Skeletal muscle satellite cell (primary cell): Measurements from ENCODE around the gene RASAL2.
"Not testable (repeated sequence)": the region's sequence is repeated elsewhere in the genome, so short reads cannot be mapped to it uniquely, and the experiment has no call there.

Experiments used
- H3K27me3 ChIP-seq: 2 replicates; pipeline ENCODE4 v1.7.0; 2013; ENCODE audit warnings: low read length; ENCODE audit not compliant: control insufficient read depth, insufficient read depth
- H3K36me3 ChIP-seq: 2 replicates; pipeline ENCODE4 v1.7.0; 2013; ENCODE audit warnings: mild to moderate bottlenecking, control low read depth, low read length; ENCODE audit not compliant: insufficient read depth
- H3K4me1 ChIP-seq: 2 replicates; pipeline ENCODE4 v1.7.0; 2013; ENCODE audit warnings: low read length; ENCODE audit not compliant: control insufficient read depth, insufficient read depth
- H3K4me2 ChIP-seq: 2 replicates; pipeline ENCODE4 v1.7.0; 2013; ENCODE audit warnings: mild to moderate bottlenecking, low read length
- H3K4me3 ChIP-seq: 2 replicates; pipeline ENCODE4 v1.7.0; 2013; ENCODE audit warnings: low read length
- H3K9ac ChIP-seq: 2 replicates; pipeline ENCODE4 v1.7.0; 2013; ENCODE audit warnings: mild to moderate bottlenecking, low read depth, low read length, moderate library complexity
- H3K9me3 ChIP-seq: replicated peaks from 2 replicates; pipeline ENCODE4 v1.7.0; 2013; ENCODE audit warnings: mild to moderate bottlenecking, control low read depth, low read length

RASAL2 gene

DNA sequence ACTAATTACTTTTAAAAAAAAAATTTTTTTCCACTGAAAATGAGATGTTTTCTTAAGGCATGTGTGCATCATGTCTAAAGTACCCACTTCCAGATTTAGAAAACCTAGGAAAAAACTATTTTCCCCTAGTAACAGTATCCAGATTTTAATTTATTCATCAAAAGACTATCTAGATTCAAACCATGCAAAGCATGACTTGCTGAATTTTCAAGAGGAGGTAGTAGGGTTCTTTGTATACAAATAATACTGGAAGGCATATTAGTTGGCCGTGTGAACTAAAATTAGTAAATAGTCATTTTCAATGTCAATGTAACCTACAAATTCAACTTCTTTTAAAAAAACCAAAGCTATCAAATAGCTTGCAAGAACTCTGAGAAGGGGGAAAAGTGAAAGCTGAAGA is 213.4 kb downstream of the RASAL2 start:
- no peak overlapping the region for H3K4me3 ChIP-seq
- H3K4me1 ChIP-seq: peaks cover 9% of the 10 kb centered on the region
- H3K4me2 ChIP-seq: no peak overlapping the region
- no peaks in the 10 kb centered on the region for H3K27me3 ChIP-seq
- H3K9me3 ChIP-seq: no peaks in the 10 kb centered on the region
- no peaks in the 10 kb centered on the region for H3K36me3 ChIP-seq
- no peak overlapping the region for H3K9ac ChIP-seq

DNA sequence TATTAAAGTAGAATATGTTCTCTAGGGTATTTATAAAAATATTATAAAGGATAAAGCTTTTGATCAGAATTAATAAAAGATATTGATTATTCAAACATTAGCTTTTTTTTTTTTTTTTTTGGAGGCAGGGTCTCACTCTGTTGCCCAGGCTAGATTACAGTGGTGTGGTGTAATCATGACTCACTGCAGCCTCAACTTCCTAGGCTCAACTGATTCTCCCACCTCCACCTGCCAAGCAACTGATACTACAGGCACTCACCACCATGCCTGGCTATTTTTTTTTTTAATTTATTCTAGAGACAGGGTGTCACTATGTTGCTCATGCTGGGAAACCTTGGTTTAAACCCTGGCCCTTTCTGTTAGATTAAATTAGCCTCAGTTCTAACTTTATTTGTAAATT is 214.5 kb downstream of the RASAL2 start:
- peaks cover 9% of the 10 kb centered on the region for H3K4me1 ChIP-seq
- H3K4me2 ChIP-seq: no peak overlapping the region
- no peak overlapping the region for H3K9ac ChIP-seq
- no peaks in the 10 kb centered on the region for H3K9me3 ChIP-seq
- H3K36me3 ChIP-seq: no peaks in the 10 kb centered on the region
- no peaks in the 10 kb centered on the region for H3K27me3 ChIP-seq
- H3K4me3 ChIP-seq: no peak overlapping the region

DNA sequence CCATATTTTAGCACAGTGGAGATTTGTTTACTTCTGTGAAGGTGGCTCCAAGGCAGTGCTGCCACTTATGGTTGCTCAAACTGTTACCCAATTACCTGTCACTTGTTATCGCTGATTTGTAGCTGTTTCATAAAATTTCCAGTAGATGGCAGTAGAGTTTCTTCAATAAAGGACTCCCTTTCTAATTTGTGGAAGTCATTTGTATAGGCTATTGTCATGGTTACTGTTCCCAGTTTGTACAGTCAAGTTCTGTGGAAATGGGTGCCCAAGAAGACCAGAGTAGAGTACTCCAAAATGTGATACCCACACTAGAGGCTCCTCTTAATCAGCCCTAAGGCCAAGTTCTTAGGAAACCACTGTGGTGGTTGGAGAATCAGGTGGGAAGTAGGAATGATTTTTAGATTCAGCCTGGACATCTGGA is 216.8 kb downstream of the RASAL2 start:
- Histone ChIP-seq H3K9me3 (no peaks in the 10 kb centered on the region), H3K4me2 (no peak overlapping the region), H3K4me3 (no peak overlapping the region), H3K36me3 (no peaks in the 10 kb centered on the region), H3K4me1 (peaks cover 9% of the 10 kb centered on the region), H3K9ac (no peak overlapping the region), H3K27me3 (no peaks in the 10 kb centered on the region)

DNA sequence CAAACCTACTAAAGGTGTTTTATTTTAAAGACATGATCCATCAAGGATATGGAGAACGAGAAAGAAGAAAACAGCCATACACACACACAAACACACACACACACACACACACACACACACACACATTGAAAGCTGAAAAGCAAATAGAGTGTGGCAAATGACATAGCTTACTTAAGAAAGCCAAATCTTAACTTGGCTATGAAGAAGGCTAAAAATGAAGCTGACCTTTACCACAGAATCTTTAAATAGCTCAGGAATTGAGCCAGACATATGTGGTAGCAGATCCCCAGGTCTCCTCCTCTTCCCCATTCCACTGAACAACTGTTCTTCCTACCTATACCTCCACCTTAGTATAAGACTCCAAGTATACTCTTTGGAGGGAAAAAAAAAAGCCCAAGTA is 217.3 kb downstream of the RASAL2 start:
- Histone ChIP-seq H3K4me2 (no peak overlapping the region), H3K9ac (no peak overlapping the region), H3K4me1 (peaks cover 9% of the 10 kb centered on the region), H3K36me3 (no peaks in the 10 kb centered on the region), H3K4me3 (no peak overlapping the region), H3K27me3 (no peaks in the 10 kb centered on the region), H3K9me3 (no peaks in the 10 kb centered on the region)

DNA sequence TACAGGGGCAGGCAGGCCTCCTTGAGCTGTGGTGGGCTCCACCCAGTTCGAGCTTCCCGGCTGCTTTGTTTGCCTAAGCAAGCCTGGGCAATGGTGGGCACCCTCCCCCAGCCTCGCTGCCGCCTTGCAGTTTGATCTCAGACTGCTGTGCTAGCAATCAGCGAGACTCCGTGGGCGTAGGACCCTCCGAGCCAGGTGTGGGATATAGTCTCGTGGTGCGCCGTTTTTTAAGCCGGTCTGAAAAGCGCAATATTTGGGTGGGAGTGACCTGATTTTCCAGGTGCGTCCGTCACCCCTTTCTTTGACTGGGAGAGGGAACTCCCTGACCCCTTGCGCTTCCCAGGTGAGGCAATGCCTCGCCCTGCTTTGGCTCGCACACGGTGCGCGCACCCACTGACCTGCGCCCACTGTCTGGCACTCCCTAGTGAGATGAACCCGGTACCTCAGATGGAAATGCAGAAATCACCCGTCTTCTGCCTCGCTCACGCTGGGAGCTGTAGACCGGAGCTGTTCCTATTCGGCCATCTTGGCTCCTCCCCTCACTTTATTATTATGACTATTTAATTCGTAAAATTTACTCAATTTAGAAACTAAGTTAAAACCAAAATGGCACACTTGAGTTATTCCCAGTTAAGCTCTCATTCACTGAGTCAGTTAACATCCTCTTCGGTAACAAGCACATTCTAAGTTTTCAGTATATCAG is 226.5 kb downstream of the RASAL2 start:
- H3K4me3 ChIP-seq, H3K36me3 ChIP-seq, H3K9me3 ChIP-seq, H3K9ac ChIP-seq, H3K4me1 ChIP-seq, H3K4me2 ChIP-seq, H3K27me3 ChIP-seq: not testable (repeated sequence)

DNA sequence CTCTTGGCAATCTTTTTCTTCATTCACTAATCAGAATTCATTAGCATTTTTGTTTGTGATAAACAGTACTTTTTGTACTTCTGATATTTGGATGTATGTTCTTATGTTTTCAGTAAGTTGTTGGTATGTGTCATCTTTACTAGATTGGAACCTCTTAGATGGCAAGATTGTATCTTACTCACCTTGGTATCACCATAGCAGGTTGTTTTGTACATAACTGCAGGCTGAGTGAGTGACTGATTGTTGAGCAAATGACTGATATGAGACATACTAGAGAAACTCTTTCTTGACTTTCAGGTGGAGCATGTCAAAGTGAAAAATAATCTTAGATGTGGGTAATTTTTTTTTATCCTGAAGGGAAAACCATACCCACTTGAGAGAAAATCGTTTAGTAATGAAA is 229.2 kb downstream of the RASAL2 start:
- H3K36me3 ChIP-seq: no peaks in the 10 kb centered on the region
- H3K9ac ChIP-seq: no peak overlapping the region
- no peaks in the 10 kb centered on the region for H3K9me3 ChIP-seq
- no peaks in the 10 kb centered on the region for H3K4me1 ChIP-seq
- no peaks in the 10 kb centered on the region for H3K27me3 ChIP-seq
- no peak overlapping the region for H3K4me3 ChIP-seq
- H3K4me2 ChIP-seq: no peak overlapping the region

DNA sequence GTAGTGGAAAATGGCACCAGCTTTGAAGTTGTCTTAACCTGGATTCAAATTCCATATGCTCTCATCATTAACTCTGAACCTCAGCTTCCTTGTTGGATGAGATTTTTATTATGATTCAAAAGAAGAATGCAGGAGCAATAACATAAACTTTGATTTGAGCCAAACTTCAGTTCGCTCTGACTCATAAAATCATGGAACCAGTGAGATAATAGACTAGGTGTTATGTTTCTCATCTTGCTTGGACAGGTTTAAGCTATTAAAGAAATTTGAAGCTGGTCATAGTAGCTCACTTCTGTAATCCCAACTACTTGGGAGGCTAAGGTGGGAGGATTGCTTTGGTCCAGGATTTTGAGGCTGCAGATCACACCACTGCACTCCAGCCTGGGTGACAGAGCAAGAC is 230.1 kb downstream of the RASAL2 start:
- no peak overlapping the region for H3K9ac ChIP-seq
- peaks cover 1% of the 10 kb centered on the region for H3K4me1 ChIP-seq
- H3K4me2 ChIP-seq: no peak overlapping the region
- H3K36me3 ChIP-seq: no peaks in the 10 kb centered on the region
- no peaks in the 10 kb centered on the region for H3K27me3 ChIP-seq
- no peak overlapping the region for H3K4me3 ChIP-seq
- no peaks in the 10 kb centered on the region for H3K9me3 ChIP-seq

DNA sequence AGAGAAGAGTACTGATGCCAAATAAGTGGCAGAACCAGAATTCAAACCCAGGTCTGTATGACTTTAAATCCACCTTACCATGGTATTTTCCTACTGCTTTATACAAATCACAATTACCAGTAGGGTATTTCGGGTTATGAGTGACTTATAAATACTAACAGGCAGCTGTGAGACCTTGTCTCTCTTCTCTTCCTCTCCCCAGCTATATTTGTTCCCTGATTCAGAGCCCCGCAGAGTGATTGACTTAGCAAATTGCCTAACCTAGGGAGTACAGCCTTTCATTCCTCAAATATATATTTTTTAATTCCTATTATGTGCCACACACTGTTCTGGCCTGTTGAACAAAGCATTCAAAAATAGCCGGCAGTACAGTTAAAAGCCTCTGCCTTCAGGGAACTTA is 234.8 kb downstream of the RASAL2 start:
- peaks cover 17% of the 10 kb centered on the region for H3K4me1 ChIP-seq
- H3K9ac ChIP-seq: no peak overlapping the region
- no peaks in the 10 kb centered on the region for H3K36me3 ChIP-seq
- no peak overlapping the region for H3K4me3 ChIP-seq
- no peaks in the 10 kb centered on the region for H3K27me3 ChIP-seq
- no peak overlapping the region for H3K4me2 ChIP-seq
- H3K9me3 ChIP-seq: no peaks in the 10 kb centered on the region

DNA sequence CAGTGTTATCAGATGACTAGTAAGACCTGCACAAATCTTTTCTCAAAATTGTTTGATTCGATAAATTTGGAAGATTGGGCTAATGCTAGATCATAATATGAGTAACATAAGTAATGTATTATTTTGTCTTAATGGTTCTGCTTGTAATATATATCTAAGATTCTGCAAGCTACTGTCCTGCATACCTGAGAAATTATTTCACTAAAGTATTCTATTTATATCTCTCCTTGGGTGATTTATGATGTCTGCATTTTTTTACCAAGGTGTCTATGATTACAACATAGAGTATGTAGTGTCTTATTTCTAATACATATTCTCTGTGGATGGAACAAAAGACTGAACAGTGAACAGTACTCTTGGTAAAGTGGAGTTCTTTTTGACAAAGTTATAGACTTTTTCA is 236.2 kb downstream of the RASAL2 start:
- Histone ChIP-seq H3K36me3 (no peaks in the 10 kb centered on the region), H3K4me3 (no peak overlapping the region), H3K4me2 (no peak overlapping the region), H3K9ac (no peak overlapping the region), H3K4me1 (peaks cover 17% of the 10 kb centered on the region), H3K9me3 (no peaks in the 10 kb centered on the region), H3K27me3 (no peaks in the 10 kb centered on the region)

DNA sequence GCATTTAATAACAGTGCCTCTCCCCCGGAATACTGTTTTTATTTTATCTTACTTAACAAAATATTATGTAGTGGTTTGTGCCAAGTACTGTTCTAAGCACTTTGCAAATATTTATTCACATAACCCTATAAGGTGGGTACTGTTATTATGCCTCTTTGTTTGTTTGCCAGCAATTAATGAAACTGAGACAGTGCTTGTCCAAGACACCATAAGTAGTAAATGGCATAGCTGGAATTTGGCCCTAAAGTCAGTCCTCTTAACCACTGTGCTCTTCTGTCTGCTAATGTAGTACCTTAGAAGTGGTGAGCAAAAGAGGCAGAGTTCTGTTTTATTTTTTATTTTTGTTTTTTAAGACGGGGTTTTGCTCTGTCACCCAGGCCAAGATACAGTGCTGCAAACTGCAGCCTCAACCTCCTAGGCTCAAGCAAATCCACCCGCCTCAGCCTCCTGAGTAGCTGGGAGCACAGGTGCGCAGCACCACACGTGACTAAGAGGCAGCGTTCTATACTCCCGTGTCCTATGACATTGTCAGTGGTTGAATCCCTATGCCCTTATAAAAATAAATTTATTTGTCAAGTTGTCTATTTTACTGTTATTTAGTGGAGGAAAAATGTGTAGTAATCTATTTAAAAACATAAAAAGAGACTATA is 237.1 kb downstream of the RASAL2 start:
- Histone ChIP-seq H3K4me3 (no peak overlapping the region), H3K36me3 (no peaks in the 10 kb centered on the region), H3K27me3 (no peaks in the 10 kb centered on the region), H3K4me1 (peaks cover 17% of the 10 kb centered on the region), H3K9me3 (no peaks in the 10 kb centered on the region), H3K9ac (no peak overlapping the region), H3K4me2 (no peak overlapping the region)

DNA sequence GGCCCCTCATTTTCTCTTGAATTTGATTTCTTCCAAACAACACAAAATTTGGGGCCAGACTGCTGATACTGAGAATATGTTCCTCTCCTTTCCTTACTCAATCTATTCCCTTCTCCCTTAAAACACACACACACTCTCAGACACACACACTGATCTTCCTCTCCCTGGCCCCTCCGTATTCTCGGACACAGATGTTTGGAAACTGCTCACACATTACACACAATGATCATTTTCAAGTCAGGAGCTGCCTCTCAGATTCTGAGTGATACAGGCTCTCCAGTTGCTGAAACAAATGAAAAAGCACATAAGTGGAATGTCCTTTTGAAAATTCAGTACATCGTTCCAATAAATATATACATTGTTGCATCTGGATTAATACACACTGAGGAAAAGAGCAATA is 241.5 kb downstream of the RASAL2 start:
- Histone ChIP-seq H3K4me3 (no peak overlapping the region), H3K36me3 (no peaks in the 10 kb centered on the region), H3K27me3 (no peaks in the 10 kb centered on the region), H3K4me1 (peaks cover 10% of the 10 kb centered on the region), H3K9me3 (no peaks in the 10 kb centered on the region), H3K4me2 (no peak overlapping the region), H3K9ac (no peak overlapping the region)

DNA sequence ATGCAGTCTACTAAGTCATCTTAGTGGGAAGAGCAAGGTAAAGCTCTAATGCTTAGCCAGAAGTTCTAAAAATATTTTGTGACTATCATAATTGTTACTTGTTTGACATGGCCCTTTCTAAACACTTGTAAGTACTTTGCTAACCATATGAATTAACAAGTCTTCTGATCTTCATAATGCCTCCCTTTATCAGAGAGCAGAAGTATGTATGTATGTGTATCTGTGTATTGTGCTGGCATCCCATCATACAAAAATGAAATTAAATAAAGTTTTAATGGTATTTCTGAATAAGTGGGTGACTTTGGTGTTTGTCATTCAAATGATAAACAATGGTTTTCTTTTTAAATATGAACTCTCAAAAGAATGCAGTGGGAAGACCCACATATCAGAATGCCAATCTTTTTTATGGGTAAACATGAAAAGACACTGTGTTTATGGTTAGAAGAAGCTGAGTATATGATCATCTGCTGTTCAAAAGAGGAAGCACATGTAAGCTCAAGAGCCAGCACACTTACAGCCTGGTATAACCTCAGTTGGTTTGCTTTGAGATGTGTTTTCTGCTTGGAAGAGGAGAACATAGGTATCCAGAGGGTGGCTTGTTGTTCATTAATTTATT is 243.3 kb downstream of the RASAL2 start:
- no peaks in the 10 kb centered on the region for H3K27me3 ChIP-seq
- H3K9me3 ChIP-seq: no peaks in the 10 kb centered on the region
- no peak overlapping the region for H3K9ac ChIP-seq
- H3K36me3 ChIP-seq: no peaks in the 10 kb centered on the region
- peaks cover 18% of the 10 kb centered on the region for H3K4me1 ChIP-seq
- no peak overlapping the region for H3K4me2 ChIP-seq
- H3K4me3 ChIP-seq: no peak overlapping the region
